SH-SY5Y (cell line): ENCODE results near the gene ZNRF2.

ENCODE experiments used
- GATA2 ChIP-seq: IDR thresholded peaks from 2 replicates; pipeline ENCODE4 v1.6.1; 2011; ENCODE audit warnings: mild to moderate bottlenecking, low read depth, low read length
- GATA3 ChIP-seq: IDR thresholded peaks from 2 replicates; pipeline ENCODE4 v1.6.1; 2011; ENCODE audit warnings: low read depth, mild to moderate bottlenecking, low read length, moderate library complexity

DNA sequence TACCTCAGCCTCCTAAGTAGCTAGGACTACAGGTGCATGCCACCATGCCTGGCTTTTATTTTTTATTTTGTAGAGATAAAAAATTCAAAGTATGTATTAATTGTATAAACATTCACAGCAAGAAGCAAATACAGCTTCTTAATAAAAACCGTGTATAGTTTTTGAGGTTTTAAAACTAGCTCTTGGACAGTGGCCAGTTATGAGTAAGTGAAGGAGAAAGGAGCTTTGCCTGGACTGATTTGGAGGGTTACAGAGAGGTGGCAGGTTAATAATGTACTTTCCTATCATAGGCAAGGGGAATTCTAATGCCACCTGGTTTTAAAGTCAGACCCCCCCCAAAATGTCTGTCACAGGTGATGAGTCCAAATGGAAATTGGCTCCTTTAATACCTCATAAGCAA lies 43.4 kb downstream of the ZNRF2 start:
- TF ChIP-seq GATA2 (no peak), GATA3 (no peak)
